GM18909 (cell line): Measurements from ENCODE around the gene GIMD1.

Source experiments
- ATAC-seq: cut with Tn5 transposase; IDR thresholded peaks from one replicate; pipeline ENCODE4 v1.9.1; 2021; ENCODE audit warnings: mild to moderate bottlenecking; ENCODE audit not compliant: unreplicated experiment, poor library complexity

The GIMD1 gene

GRCh38 chr4:106315968-106316772 is 52.4 kb downstream of the GIMD1 start, which contains the start of the genes AIMP1 and TBCK:
AIMP1 (plus strand) TSS chr4:106316550; CDS start chr4:106325010, 8,460 bp downstream.
TBCK (minus strand) TSS chr4:106316209; CDS start chr4:106308960, 7,249 bp downstream.
- peak; percentile 89 for ATAC-seq

DNA sequence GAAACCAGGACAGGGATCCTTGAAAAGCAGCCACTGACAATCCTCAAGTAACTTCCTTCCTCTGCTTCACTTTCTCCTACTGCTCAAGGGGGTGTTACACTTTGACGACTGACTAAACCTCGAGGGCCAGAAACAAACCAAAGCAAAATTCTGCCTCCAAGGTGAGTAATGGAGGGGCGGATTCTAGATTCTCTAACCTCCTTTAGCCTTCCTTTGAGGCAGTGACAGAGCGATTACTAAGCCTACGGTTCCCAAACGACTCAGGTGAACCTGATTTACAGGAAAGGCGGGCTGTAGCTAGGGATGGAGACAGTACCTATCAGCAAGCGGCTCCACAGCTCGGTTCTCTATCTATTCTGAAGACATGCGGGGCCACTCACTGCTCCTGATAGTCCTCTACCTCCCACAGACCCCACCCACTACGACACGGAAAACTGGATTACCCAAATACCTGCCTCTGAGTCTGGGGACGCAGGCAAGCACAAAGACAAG is 53.1 kb downstream of the GIMD1 start:
- ATAC-seq: peak; percentile 31

DNA sequence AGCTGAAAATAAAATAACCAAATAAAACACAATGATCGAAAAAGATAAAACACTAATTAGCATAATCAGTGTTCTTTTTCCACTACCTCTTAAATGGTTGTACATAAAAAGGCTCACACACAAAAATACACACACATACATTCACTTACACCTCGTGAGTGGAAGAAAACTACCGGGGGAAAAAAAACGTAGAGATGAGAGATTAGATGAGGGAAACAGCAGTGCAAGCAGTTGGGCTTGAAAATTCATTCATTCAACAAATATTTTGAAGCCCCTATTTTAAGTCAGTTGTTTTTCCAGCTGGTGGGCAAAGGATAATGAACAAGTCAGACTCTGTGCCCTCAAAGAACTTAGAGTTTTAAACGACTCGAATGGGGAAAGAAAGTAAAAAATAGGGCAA is 53.6 kb downstream of the GIMD1 start:
- ATAC-seq: no peak

- no peak for ATAC-seq
Measured at GRCh38 chr4:106312997-106313522, 55.5 kb downstream of the GIMD1 start.

- no peak for ATAC-seq
Measured at GRCh38 chr4:106312377-106312776, 56.2 kb downstream of the GIMD1 start.
